Kidney (tissue), 14 donors: ENCODE measurements around the gene IL17REL. TPM values are rescaled to one million over a fixed set of nuclear protein-coding genes. Genes with fewer than 3 reads are reported as not detected.
A peak's percentile ranks its signal among the peaks of the same experiment; 100 is the strongest.

Experiments used
- DNase-seq, 5 donors: peaks; one replicate each; pipeline ENCODE4 v3.0.0-alpha.2; 2013 to 2020
- FAIRE-seq: peaks from 2 replicates; lab custom pipeline; 2012; peaks lifted over from hg19 to GRCh38; lab: Jason Lieb, UNC
- H3K27ac ChIP-seq, 2 donors: one replicate each; pipeline ENCODE4 v1.7.0; 2013; ENCODE audit warnings: low read depth in 2 of 2, low read length in 2 of 2, inconsistent platforms in 1 of 2
- H3K27me3 ChIP-seq: one replicate; pipeline ENCODE4 v1.7.1; 2013; ENCODE audit warnings: low read length, inconsistent platforms; ENCODE audit not compliant: control insufficient read depth, insufficient read depth
- H3K36me3 ChIP-seq, 3 donors: one replicate each; pipeline versions ENCODE4 v1.7.0 to v1.7.1; 2013; ENCODE audit warnings: low read length in 3 of 3, control low read depth in 1 of 3, inconsistent platforms in 1 of 3; ENCODE audit not compliant: insufficient read depth in 3 of 3, control insufficient read depth in 2 of 3
- H3K4me1 ChIP-seq, 3 donors: one replicate each; pipeline versions ENCODE4 v1.7.0 to v1.7.1; 2013; ENCODE audit warnings: low read length in 3 of 3, inconsistent platforms in 1 of 3, low read depth in 1 of 3; ENCODE audit not compliant: control insufficient read depth in 2 of 3, insufficient read depth in 2 of 3
- H3K4me3 ChIP-seq, 3 donors: one replicate each; pipeline versions ENCODE4 v1.7.0 to v1.8.1; 2013; ENCODE audit warnings: low read length in 3 of 3, control low read depth in 1 of 3, inconsistent platforms in 1 of 3
- H3K9ac ChIP-seq, 3 donors: one replicate each; pipeline versions ENCODE4 v1.7.0 to v1.7.1; 2013; ENCODE audit warnings: low read length in 3 of 3, control low read depth in 1 of 3, inconsistent platforms in 1 of 3
- H3K9me3 ChIP-seq, 3 donors: one replicate each; pipeline versions ENCODE4 v1.7.0 to v1.7.1; 2013; ENCODE audit warnings: low read length in 3 of 3, control low read depth in 1 of 3, inconsistent platforms in 1 of 3; ENCODE audit not compliant: control insufficient read depth in 2 of 3, insufficient read depth in 1 of 3
- intact Hi-C: fragments of 100-400 bp; cut with DNase I; formaldehyde crosslinking; loops from one replicate; pipeline ENCODE4 v1.11.1; 2022
- polyA plus RNA-seq: library from polyadenylated mRNA; stranded (reverse); fragments of 350-450 nt; fragmentation: Illumina TruSeq; extraction: RNeasy Lipid Tissue Mini Kit (QIAGEN cat#74804); gene quantifications from one replicate; pipeline ENCODE4 v1.2.3, GENCODE V29; 2014; ENCODE audit warnings: low read depth, low replicate concordance; ENCODE audit not compliant: insufficient read depth
- total RNA-seq: library from RNA; stranded (reverse); fragmentation: NEBNext Ultra II Directional; extraction: Animal tissue kit (Norgen Biotek cat#: 25700); gene quantifications from one replicate; pipeline ENCODE4 v1.2.1, GENCODE V29; 2021
- TF ChIP-seq, protein P1 (sequence below): IDR thresholded peaks from 3 replicates; pipeline ENCODE4 v1.5.1; 2012; ENCODE audit warnings: mild to moderate bottlenecking, moderate library complexity, borderline replicate concordance; ENCODE audit not compliant: insufficient read depth; ENCODE audit errors: extremely low read depth
- donor health status: control.
- donor health status: control.
- donor health status: control.
- donor health status: control.
- donor health status: control.
- donor health status: DM: yes; HTN: yes; CAD: no.
- donor health status: Normal renal cell carcinoma (clear cell type).

Gene IL17REL
- total and polyA plus RNA-seq, 2 donors from 2014 or later: 0.16 TPM; not detected in 1

DNA sequence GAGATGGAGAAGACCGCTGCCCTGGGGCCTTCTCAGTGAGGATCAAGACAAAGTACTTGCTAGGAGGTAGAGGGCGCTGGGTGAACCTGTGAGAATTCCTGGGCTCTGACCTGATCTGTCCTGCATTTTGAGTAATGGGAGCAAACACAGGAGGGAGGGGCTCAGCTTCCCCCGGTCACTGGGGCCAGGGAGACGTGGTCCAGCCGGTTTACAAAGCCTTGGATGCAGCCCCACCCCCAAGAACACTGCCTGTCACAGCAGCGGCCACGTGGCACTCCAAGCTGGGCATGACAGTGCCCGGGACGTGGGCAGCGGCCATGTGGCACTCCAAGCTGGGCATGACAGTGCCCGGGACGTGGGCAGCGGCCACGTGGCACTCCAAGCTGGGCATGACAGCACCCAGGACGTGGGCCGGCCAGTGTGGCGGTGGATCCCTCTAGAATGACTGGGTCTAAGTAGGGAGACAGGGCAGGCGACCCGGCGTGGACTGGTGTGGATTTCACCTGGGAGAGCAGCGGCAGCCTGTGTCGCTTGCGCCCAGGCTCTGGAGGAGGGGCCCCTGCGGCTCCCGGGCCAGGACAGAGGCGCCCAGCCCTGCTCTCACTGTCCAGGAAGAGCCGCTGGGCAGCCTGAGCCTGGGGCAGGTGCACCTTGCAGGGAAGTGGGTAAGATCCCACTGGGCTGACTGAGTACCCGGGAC is 48.0 kb upstream of the IL17REL start:
- intact Hi-C loops: no loop called here
- DNase-seq (peak; percentile 66 to 78 (median 74)), FAIRE-seq (no peak)
- no peaks in the 10 kb centered on the region for H3K9me3 ChIP-seq
- no peaks in the 10 kb centered on the region for H3K36me3 ChIP-seq
- H3K9ac ChIP-seq: no peak overlapping the region
- TF ChIP-seq, protein P1, sequence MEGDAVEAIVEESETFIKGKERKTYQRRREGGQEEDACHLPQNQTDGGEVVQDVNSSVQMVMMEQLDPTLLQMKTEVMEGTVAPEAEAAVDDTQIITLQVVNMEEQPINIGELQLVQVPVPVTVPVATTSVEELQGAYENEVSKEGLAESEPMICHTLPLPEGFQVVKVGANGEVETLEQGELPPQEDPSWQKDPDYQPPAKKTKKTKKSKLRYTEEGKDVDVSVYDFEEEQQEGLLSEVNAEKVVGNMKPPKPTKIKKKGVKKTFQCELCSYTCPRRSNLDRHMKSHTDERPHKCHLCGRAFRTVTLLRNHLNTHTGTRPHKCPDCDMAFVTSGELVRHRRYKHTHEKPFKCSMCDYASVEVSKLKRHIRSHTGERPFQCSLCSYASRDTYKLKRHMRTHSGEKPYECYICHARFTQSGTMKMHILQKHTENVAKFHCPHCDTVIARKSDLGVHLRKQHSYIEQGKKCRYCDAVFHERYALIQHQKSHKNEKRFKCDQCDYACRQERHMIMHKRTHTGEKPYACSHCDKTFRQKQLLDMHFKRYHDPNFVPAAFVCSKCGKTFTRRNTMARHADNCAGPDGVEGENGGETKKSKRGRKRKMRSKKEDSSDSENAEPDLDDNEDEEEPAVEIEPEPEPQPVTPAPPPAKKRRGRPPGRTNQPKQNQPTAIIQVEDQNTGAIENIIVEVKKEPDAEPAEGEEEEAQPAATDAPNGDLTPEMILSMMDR: no peak
- peaks cover 0 to 2% (median 0%) of the 10 kb centered on the region in 3 donors for H3K4me1 ChIP-seq
- no peaks in the 10 kb centered on the region for H3K27me3 ChIP-seq
- H3K4me3 ChIP-seq: no peak overlapping the region
- H3K27ac ChIP-seq: no peak overlapping the region

DNA sequence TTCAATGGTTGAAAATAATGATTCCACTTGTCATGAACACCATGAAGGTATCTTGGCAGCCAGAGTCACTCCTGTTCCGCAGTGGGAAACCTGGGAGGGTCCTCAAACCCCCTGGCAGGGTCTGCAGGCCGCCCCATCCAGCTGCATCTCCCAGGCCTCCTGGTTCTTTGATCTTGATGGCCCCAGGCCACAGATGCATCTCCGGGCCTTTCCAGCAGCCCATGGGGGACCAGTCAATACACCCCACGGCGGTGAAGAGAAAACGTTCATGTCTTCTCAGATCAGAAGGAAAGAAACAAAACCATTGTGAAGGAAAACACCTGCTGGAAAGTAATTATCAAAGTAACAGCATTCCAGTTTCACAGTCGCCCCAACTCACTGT is 47.3 kb upstream of the IL17REL start:
- no peak overlapping the region for H3K4me3 ChIP-seq
- H3K27ac ChIP-seq: no peak overlapping the region
- H3K27me3 ChIP-seq: no peaks in the 10 kb centered on the region
- H3K36me3 ChIP-seq: no peaks in the 10 kb centered on the region
- no peaks in the 10 kb centered on the region for H3K9me3 ChIP-seq
- FAIRE-seq (no peak), DNase-seq (peak in 3 of 5 donors; percentile 44 to 53 (median 50))
- TF ChIP-seq, protein P1: no peak
- intact Hi-C loops: no loop called here
- H3K9ac ChIP-seq: no peak overlapping the region
- H3K4me1 ChIP-seq: peaks cover 0 to 2% (median 0%) of the 10 kb centered on the region in 3 donors

DNA sequence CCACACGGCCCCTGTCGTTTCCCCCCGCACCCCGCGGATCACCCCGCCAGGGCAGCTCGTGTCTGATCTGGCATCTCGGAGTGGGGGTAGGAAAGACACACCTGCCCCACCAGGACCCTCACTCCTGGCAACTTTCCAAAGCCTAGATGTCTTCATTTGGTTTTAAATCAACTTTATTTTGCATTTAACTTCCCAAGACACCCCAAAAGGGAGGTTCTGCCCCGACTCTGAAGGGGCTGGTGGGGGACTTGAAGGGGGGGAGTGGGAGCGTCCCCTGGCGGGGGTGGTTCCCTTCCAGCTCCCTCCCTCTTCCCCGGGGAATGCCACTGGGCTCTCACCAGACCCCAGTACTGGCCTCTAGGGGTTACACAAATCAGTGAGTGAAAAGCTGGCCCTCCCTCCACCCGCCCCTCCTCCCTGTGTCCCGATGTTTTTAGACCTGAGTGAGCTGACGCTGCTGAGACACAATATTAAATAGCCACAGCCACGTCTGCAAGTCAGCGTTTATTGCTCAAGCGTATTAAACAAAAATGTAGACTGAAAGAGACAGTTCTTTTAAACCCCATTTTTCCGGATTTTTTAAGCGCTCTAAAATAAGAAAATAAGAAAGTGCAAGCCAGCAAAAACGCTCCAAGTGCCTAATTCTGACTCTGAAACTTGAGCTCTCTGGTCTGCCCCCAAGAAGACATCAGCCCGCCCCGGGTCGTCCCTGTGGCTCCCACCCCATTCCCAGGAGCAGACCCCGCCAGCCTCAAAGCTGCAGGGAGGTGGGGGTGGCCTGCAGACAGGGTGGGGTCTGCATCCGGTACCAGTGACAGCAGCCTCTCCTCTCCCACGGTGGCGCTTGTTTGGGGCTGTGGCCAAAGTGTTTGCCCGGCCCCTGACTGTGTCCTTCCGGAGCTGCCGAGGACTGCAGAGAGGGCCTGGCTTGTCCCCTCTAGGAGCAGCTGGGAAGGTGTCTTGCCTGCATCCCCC is 46.6 kb upstream of the IL17REL start:
- no peak overlapping the region for H3K4me3 ChIP-seq
- TF ChIP-seq, protein P1: no peak
- H3K36me3 ChIP-seq: no peaks in the 10 kb centered on the region
- H3K9me3 ChIP-seq: no peaks in the 10 kb centered on the region
- DNase-seq (peak; percentile 56 to 83 (median 63)), FAIRE-seq (no peak)
- H3K9ac ChIP-seq: no peak overlapping the region
- H3K27me3 ChIP-seq: no peaks in the 10 kb centered on the region
- H3K27ac ChIP-seq: no peak overlapping the region
- intact Hi-C loops: no loop called here
- peaks cover 0 to 2% (median 0%) of the 10 kb centered on the region in 3 donors for H3K4me1 ChIP-seq
